GM13976 (cell line): ENCODE measurements around the gene ADTRP.

Source experiments
- DNase-seq: peaks from one replicate; pipeline ENCODE4 v3.0.0; 2012; ENCODE audit warnings: low spot score
- in situ Hi-C: fragments of 300-500 bp; cut with MboI; formaldehyde crosslinking; loops from one replicate; pipeline ENCODE4 v1.12.0; 2022; ENCODE audit warnings: low sequenced_read_pairs, mixed read lengths, inconsistent platforms; ENCODE audit not compliant: unreplicated experiment
- TF ChIP-seq, protein P1 (sequence below): IDR thresholded peaks from 2 replicates; pipeline ENCODE4 v1.5.1; 2012; ENCODE audit warnings: borderline replicate concordance, mild to moderate bottlenecking; ENCODE audit not compliant: insufficient read depth; ENCODE audit errors: extremely low read depth, missing control alignments, control extremely low read depth

Gene ADTRP

DNA sequence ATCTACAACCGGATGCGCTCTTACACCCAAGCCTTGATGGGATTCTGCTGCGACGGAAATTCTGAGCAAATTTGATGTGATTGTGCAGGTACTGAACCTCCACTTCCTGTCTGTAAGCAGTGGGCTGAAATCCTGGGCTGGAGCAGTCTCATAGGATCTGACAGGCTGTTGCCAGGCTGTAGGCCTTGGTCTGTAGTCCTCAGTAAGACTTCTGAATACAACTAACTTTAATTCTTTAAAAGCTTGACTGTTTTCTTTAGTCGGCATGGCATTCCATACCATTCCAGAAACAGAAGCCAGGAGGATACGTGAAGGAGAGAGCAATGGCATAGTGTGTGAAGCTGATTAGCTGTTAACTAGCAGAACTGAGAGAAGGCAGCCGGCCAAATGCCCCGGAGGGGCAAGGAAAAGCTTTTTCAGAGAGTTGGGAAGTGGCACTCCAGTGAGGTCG is 68.3 kb downstream of the ADTRP start:
- in situ Hi-C loops: loop anchor here (25.0 kb wide), 1 partner anchor 302 kb away; the partner anchor contains the start of gene HIVEP1
- TF ChIP-seq, protein P1, sequence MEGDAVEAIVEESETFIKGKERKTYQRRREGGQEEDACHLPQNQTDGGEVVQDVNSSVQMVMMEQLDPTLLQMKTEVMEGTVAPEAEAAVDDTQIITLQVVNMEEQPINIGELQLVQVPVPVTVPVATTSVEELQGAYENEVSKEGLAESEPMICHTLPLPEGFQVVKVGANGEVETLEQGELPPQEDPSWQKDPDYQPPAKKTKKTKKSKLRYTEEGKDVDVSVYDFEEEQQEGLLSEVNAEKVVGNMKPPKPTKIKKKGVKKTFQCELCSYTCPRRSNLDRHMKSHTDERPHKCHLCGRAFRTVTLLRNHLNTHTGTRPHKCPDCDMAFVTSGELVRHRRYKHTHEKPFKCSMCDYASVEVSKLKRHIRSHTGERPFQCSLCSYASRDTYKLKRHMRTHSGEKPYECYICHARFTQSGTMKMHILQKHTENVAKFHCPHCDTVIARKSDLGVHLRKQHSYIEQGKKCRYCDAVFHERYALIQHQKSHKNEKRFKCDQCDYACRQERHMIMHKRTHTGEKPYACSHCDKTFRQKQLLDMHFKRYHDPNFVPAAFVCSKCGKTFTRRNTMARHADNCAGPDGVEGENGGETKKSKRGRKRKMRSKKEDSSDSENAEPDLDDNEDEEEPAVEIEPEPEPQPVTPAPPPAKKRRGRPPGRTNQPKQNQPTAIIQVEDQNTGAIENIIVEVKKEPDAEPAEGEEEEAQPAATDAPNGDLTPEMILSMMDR: no peak
- DNase-seq: no peak

DNA sequence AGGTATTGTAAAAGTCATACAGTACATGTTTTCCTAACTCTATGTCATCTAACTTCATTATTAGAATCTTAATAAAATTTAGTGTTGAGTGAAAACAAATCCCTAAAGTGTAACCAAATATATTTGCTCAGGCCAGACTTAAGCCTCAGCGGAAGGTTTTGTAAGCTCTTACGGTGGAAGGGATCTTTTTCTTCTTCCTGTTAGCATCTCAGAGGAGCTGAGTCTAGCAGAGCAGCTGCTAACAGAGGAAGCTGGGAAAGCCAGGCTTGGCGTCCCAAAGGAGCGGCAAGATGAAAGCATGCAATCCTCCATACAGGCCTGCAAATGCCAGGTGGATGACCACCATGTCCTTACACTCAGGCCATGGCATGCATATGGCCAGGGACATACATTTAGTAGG is 72.4 kb downstream of the ADTRP start:
- TF ChIP-seq, protein P1: no peak
- DNase-seq: no peak
- in situ Hi-C loops: loop anchor here (25.0 kb wide), 1 partner anchor 306 kb away; the partner anchor contains the start of gene HIVEP1

DNA sequence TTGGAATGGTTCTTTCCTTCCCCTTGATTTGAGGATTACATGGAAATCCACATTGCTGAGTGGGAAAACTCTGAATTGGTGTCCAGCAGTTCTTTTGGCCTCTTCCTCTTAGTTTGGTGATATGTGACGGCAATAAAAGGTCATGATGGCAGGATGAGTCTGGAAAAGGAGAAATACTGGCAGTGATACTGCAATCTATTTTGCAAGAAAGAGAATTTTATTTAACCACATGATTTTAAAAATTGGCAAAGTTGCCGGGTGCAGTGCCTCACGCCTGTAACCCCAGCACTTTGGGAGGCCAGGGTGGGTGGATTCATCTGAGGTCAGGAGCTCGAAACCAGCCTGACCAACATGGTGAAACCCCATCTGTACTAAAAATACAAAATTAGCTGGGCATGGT is 73.1 kb downstream of the ADTRP start:
- TF ChIP-seq, protein P1: no peak
- DNase-seq: no peak
- in situ Hi-C loops: loop anchor here (25.0 kb wide), 1 partner anchor 307 kb away; the partner anchor contains the start of gene HIVEP1

- no peak for DNase-seq
- TF ChIP-seq, protein P1: no peak
- in situ Hi-C loops: loop anchor here (25.0 kb wide), 1 partner anchor 307 kb away; the partner anchor contains the start of gene HIVEP1
Observed at GRCh38 chr6:11705069-11705468, 73.5 kb downstream of the ADTRP start.

DNA sequence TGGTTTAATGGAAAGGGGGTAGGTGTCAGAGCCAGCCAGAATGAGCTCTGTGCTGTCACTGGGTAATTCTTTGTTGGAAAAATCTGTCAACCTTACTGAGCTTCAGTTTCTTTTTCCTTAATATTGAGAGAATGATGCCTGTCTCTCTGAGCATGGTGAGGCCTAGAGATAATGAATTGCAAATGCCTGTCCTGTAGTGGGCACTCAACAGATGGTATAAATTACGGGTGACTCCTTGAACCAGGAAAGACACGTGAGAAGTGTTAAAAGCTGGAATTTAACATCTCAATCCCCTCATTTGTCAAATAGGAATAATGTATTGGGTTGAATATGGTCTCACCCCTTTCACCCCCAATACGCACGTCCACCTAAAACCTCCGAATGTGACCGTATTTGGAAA is 74.9 kb downstream of the ADTRP start:
- TF ChIP-seq, protein P1: no peak
- in situ Hi-C loops: loop anchor here (25.0 kb wide), 1 partner anchor 309 kb away; the partner anchor contains the start of gene HIVEP1
- DNase-seq: no peak

DNA sequence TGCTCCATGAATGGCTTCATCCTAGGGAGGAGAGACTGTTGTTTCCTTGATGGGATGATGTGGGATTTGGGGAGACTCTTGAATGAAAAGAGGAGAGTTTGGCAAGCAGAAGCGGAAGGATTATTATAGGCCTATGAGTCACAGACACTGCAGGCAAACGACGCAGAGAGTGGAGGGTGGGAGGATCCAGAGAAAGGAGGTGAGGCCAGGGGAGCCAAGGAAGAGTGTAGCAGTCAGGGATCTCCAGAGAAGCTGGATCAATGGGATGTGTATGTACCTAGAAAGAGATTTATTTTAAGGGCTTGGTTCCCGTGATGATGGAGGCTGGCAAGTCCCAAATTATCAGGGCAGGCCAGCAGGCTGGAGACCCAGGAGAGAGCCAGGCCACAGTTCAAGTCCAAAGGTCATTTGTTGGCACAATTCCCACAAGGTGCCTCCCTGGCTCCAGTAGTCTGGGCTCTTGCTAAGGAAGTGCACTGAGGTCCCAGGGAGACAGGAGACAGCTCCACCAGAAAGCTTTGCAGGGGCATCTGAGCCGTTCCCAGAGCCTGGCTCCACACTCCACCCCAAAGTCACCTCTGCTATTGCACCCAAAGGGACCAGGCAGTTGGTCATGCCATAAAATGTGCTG is 76.0 kb downstream of the ADTRP start:
- in situ Hi-C loops: loop anchor here (25.0 kb wide), 1 partner anchor 310 kb away; the partner anchor contains the start of gene HIVEP1
- DNase-seq: no peak
- TF ChIP-seq, protein P1: no peak
